ENCODE data around the gene GNG12. TPM values are rescaled to one million over a fixed set of nuclear protein-coding genes. Genes with fewer than 3 reads are reported as not detected.

GNG12 gene
- total and polyA plus RNA-seq, 2 donors (not counting 3 experiments of a cell fraction or from before 2014, with no cell fraction given), result 107 to 152 TPM

DNA sequence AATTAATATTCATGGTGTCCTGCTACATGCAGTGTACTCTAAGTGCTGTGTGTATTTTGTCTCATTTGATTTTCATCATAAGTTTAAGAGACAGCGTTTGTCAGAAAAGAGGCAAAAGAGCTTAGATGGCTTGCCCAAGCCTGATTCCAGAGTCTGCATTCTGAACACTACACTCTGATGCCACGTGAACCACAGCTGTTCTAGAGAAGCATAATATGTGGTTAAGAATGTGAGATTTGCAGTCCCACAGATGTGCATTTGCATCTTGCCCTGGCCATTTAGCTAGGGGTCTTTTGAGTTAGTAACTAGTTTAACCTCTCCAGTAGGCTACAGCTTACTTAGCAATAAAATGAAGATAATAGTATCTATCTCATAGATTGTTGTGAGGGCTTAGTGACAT is 157.5 kb downstream of the GNG12 start:
- intact Hi-C loops (cut with micrococcal nuclease), result loop anchor here (2.0 kb wide), 1 partner anchor 57 kb away; no protein-coding TSS in a partner anchor
- Histone ChIP-seq H3K27ac (ENCODE audit: insufficient read depth, low read depth, low read length) (no peak overlapping the region), H4K20me1 (replicated peaks; ENCODE audit: control insufficient read depth, extremely low read depth, insufficient read depth, low read length) (no peaks in the 10 kb centered on the region), H3K27me3 (ENCODE audit: control insufficient read depth in 2 of 2, insufficient read depth in 2 of 2, low read length in 2 of 2) (no peaks in the 10 kb centered on the region), H3K9ac (replicated peaks; ENCODE audit: extremely low read depth, insufficient read depth, low read length) (no peak overlapping the region), H3K9me3 (replicated peaks; ENCODE audit: control insufficient read depth, insufficient read depth, low read length) (no peaks in the 10 kb centered on the region), H3K4me1 (ENCODE audit: control insufficient read depth, extremely low read depth, insufficient read depth, low read length) (peaks cover 18% of the 10 kb centered on the region), H3K79me2 (ENCODE audit: control insufficient read depth, insufficient read depth, low read length) (no peaks in the 10 kb centered on the region), H3K4me2 (ENCODE audit: insufficient read depth, low read length) (no peak overlapping the region), H3K9me1 (replicated peaks; ENCODE audit: control insufficient read depth, extremely low read depth, insufficient read depth, low read length) (no peaks in the 10 kb centered on the region), H3K36me3 (ENCODE audit: control insufficient read depth in 2 of 2, extremely low read depth in 1 of 2, insufficient read depth in 2 of 2, low read length in 2 of 2) (no peaks in the 10 kb centered on the region), H2AFZ (ENCODE audit: low read depth, low read length) (no peak overlapping the region), H3K4me3 (replicated peaks in 1 of 3; ENCODE audit: insufficient read depth in 1 of 3, low read depth in 1 of 3, low read length in 3 of 3) (no peak overlapping the region)
- CTCF ChIA-PET, result interaction anchor here (1.4 to 1.8 kb wide), 2 partner anchors 85 to 159 kb away, joined by 3 to 12 read pairs; no protein-coding TSS in a partner anchor
- TF ChIP-seq, protein P1, sequence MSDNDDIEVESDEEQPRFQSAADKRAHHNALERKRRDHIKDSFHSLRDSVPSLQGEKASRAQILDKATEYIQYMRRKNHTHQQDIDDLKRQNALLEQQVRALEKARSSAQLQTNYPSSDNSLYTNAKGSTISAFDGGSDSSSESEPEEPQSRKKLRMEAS (IDR thresholded peaks at IDR 0.05; ENCODE audit: insufficient read depth, insufficient read length), result no peak
- TF ChIP-seq MYC (IDR thresholded peaks at IDR 0.05; ENCODE audit: low read depth, low read length) (no peak), FOS (IDR thresholded peaks at IDR 0.05; ENCODE audit: borderline replicate concordance, insufficient read depth, low read length) (no peak), POLR2AphosphoS5 (IDR thresholded peaks at IDR 0.05; ENCODE audit: insufficient read depth, low read depth, low read length) (no peak), GATA2 (IDR thresholded peaks at IDR 0.05; ENCODE audit: insufficient read depth, insufficient read length, low read depth, low read length) (no peak), EZH2 (IDR thresholded peaks at IDR 0.05; ENCODE audit: borderline replicate concordance, low read depth, low read length, severe bottlenecking) (no peak), JUN (IDR thresholded peaks at IDR 0.05; ENCODE audit: borderline replicate concordance, insufficient read depth, insufficient read length, low read depth) (no peak), POLR2A (IDR thresholded peaks at IDR 0.05; ENCODE audit: low read depth, low read length) (no peak)
- TF ChIP-seq, protein P2, sequence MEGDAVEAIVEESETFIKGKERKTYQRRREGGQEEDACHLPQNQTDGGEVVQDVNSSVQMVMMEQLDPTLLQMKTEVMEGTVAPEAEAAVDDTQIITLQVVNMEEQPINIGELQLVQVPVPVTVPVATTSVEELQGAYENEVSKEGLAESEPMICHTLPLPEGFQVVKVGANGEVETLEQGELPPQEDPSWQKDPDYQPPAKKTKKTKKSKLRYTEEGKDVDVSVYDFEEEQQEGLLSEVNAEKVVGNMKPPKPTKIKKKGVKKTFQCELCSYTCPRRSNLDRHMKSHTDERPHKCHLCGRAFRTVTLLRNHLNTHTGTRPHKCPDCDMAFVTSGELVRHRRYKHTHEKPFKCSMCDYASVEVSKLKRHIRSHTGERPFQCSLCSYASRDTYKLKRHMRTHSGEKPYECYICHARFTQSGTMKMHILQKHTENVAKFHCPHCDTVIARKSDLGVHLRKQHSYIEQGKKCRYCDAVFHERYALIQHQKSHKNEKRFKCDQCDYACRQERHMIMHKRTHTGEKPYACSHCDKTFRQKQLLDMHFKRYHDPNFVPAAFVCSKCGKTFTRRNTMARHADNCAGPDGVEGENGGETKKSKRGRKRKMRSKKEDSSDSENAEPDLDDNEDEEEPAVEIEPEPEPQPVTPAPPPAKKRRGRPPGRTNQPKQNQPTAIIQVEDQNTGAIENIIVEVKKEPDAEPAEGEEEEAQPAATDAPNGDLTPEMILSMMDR (IDR thresholded peaks at IDR 0.05; ENCODE audit: extremely low read depth in 1 of 2, insufficient read depth in 1 of 2, low read depth in 1 of 2, low read length in 2 of 2), result no peak
- DNase-seq (ENCODE audit: low read depth, low spot score) (no peak), FAIRE-seq (no peak)
- BruUV-seq (replicated peaks), result no TSS peak
- POLR2A ChIA-PET, result interaction anchor here (1.6 to 2.6 kb wide), 2 partner anchors 9 to 57 kb away, joined by 3 to 22 read pairs; partner anchors contain the start of gene GADD45A
- dilution Hi-C loops (cut with MboI; ENCODE audit: extremely low pct_ligation_motif_present, low sequenced_read_pairs), result no loop called here
